ENCODE data around the gene THOC1. TPM values are rescaled to one million over a fixed set of nuclear protein-coding genes. Genes with fewer than 3 reads are reported as not detected.

The THOC1 gene
- total and polyA plus RNA-seq, 4 experiments from 2014 or later, result 15.2 to 69.9 (median 42.4) TPM

GRCh38 chr18:260547-260946 is 7.3 kb downstream of the THOC1 start:
- intact Hi-C loops (cut with micrococcal nuclease), result loop anchor here (10.0 kb wide), 1 partner anchor 354 kb away; no protein-coding TSS in a partner anchor
- H3K4me3 ChIP-seq (ENCODE audit: low read length in 2 of 2), result no peak overlapping the region
- Mint-ChIP-seq H3K4me3 (no peak overlapping the region), H3K27ac (no peak overlapping the region), H3K4me1 (peaks cover 2 to 11% (median 5%) of the 10 kb centered on the region in 4 donors), H3K27me3 (no peaks in the 10 kb centered on the region), H3K36me3 (peaks cover 55 to 74% of the 10 kb centered on the region in 2 donors), H3K9me3 (peaks cover 0 to 1% (median 0%) of the 10 kb centered on the region in 8 donors)
- H3K27ac ChIP-seq (ENCODE audit: low read depth, low read length), result no peak overlapping the region
- CTCF ChIA-PET (ENCODE audit: partially characterized antibody), result no interaction called here
- H3K27me3 ChIP-seq (ENCODE audit: insufficient read depth, low read length), result no peaks in the 10 kb centered on the region
- POLR2A ChIA-PET (ENCODE audit: partially characterized antibody), result no interaction called here
- DNase-seq, result no peak
- H3K9me3 ChIP-seq (ENCODE audit: control insufficient read depth in 1 of 2, low read length in 2 of 2), result no peaks in the 10 kb centered on the region
- no peaks in the 10 kb centered on the region for H3K4me1 ChIP-seq (ENCODE audit: insufficient read depth, low read length)
- H3K36me3 ChIP-seq (ENCODE audit: insufficient read depth, low read length), result peaks cover 51% of the 10 kb centered on the region

DNA sequence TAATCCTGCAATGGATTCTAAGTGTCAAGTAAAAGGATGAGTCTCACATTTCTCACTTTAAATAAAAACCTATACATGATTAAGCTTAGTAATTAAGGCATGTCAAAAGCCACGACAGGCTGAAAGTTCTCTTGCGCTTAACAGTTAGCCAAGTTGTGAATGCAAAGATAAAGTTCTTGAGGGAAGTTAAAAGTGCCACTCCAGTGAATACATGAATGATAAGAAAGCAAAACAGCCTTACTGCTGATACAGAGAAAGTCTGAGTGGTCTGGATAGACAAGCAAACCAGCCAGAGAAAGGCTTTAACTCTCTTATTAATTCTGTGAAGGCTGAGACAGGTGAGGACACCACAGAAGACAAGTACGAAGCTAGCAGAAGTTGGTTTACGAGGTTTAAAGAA is 12.7 kb downstream of the THOC1 start:
- CTCF ChIA-PET (ENCODE audit: partially characterized antibody), result no interaction called here
- Histone ChIP-seq H3K9me3 (ENCODE audit: control insufficient read depth in 1 of 2, low read length in 2 of 2) (no peaks in the 10 kb centered on the region), H3K27me3 (ENCODE audit: insufficient read depth, low read length) (no peaks in the 10 kb centered on the region), H3K36me3 (ENCODE audit: insufficient read depth, low read length) (peaks cover 62% of the 10 kb centered on the region), H3K27ac (ENCODE audit: low read depth, low read length) (no peak overlapping the region), H3K4me3 (ENCODE audit: low read length in 2 of 2) (no peak overlapping the region), H3K4me1 (ENCODE audit: insufficient read depth, low read length) (no peaks in the 10 kb centered on the region)
- no peak for DNase-seq
- Mint-ChIP-seq H3K27ac (no peak overlapping the region), H3K4me3 (no peak overlapping the region), H3K27me3 (no peaks in the 10 kb centered on the region), H3K4me1 (peaks cover 0 to 5% (median 1%) of the 10 kb centered on the region in 4 donors), H3K36me3 (peaks cover 71 to 81% of the 10 kb centered on the region in 2 donors), H3K9me3 (no peaks in the 10 kb centered on the region)
- intact Hi-C loops (cut with micrococcal nuclease), result no loop called here
- POLR2A ChIA-PET (ENCODE audit: partially characterized antibody), result interaction anchor here (1.7 kb wide), 1 partner anchor 13 kb away, joined by 5 read pairs; the partner anchor contains the start of gene THOC1

DNA sequence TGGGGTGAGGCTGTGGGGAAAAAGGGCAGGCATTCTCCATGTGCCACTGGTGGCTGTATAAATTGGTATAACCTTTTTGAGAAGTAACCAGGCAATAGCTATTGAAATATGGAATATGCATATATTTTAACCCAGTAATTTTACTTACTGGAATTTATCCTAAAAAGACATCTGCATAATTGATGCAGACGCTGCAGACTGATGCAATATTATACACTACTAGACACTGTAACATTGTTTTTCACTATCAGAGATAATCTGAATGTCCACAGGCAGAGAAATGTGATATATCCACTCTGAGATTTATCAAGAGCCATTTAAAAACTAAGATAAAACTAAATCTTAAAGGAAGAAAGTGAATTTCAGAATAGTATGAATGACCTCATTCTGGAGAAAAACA is 14.7 kb downstream of the THOC1 start:
- H3K4me3 Mint-ChIP-seq, result no peak overlapping the region
- no peaks in the 10 kb centered on the region for H3K27me3 Mint-ChIP-seq
- H3K27ac ChIP-seq (ENCODE audit: low read depth, low read length), result no peak overlapping the region
- ChIA-PET CTCF (ENCODE audit: partially characterized antibody) (no interaction called here), POLR2A (ENCODE audit: partially characterized antibody) (no interaction called here)
- no peaks in the 10 kb centered on the region for H3K27me3 ChIP-seq (ENCODE audit: insufficient read depth, low read length)
- peaks cover 72 to 84% of the 10 kb centered on the region in 2 donors for H3K36me3 Mint-ChIP-seq
- H3K27ac Mint-ChIP-seq, result no peak overlapping the region
- H3K4me3 ChIP-seq (ENCODE audit: low read length in 2 of 2), result no peak overlapping the region
- H3K9me3 Mint-ChIP-seq, result no peaks in the 10 kb centered on the region
- no peak for DNase-seq
- H3K4me1 Mint-ChIP-seq, result peaks cover 0 to 3% (median under 1%) of the 10 kb centered on the region in 4 donors
- H3K4me1 ChIP-seq (ENCODE audit: insufficient read depth, low read length), result no peaks in the 10 kb centered on the region
- intact Hi-C loops (cut with micrococcal nuclease), result no loop called here
- peaks cover 64% of the 10 kb centered on the region for H3K36me3 ChIP-seq (ENCODE audit: insufficient read depth, low read length)
- no peaks in the 10 kb centered on the region for H3K9me3 ChIP-seq (ENCODE audit: control insufficient read depth in 1 of 2, low read length in 2 of 2)

DNA sequence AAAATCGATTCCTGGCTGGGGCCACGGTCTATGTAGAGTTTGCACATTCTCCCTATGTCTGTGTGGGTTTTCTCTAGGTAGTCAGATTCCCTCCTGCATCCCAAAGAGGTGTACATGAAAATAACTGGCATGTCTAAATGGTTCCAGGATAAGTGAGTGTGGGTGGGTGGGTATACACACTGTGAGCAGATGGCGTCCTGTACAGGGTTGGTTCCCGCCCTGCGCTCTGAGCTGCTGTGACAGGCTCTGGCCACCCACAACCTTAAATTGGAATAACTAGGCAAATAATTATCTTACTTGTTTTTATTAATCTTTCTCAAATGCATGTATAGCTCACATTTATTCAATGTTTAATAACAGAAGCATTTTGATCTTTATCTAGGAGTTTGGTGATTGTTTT is 16.3 kb downstream of the THOC1 start:
- Mint-ChIP-seq H3K27ac (no peak overlapping the region), H3K36me3 (peaks cover 62 to 79% of the 10 kb centered on the region in 2 donors), H3K27me3 (no peaks in the 10 kb centered on the region), H3K4me1 (peaks cover 0 to 2% (median 0%) of the 10 kb centered on the region in 4 donors), H3K9me3 (no peaks in the 10 kb centered on the region), H3K4me3 (no peak overlapping the region)
- Histone ChIP-seq H3K4me3 (ENCODE audit: low read length in 2 of 2) (no peak overlapping the region), H3K27ac (ENCODE audit: low read depth, low read length) (no peak overlapping the region), H3K4me1 (ENCODE audit: insufficient read depth, low read length) (no peaks in the 10 kb centered on the region), H3K36me3 (ENCODE audit: insufficient read depth, low read length) (peaks cover 64% of the 10 kb centered on the region), H3K27me3 (ENCODE audit: insufficient read depth, low read length) (no peaks in the 10 kb centered on the region), H3K9me3 (ENCODE audit: control insufficient read depth in 1 of 2, low read length in 2 of 2) (no peaks in the 10 kb centered on the region)
- intact Hi-C loops (cut with micrococcal nuclease), result no loop called here
- DNase-seq, result no peak
- CTCF ChIA-PET (ENCODE audit: partially characterized antibody), result interaction anchor here (1.2 kb wide), 1 partner anchor 11 kb away, joined by 3 read pairs; no protein-coding TSS in a partner anchor
- POLR2A ChIA-PET (ENCODE audit: partially characterized antibody), result no interaction called here

- no peaks in the 10 kb centered on the region for H3K9me3 ChIP-seq (ENCODE audit: control insufficient read depth in 1 of 2, low read length in 2 of 2)
- H3K27ac ChIP-seq (ENCODE audit: low read depth, low read length), result no peak overlapping the region
- peaks cover 0 to 2% (median 0%) of the 10 kb centered on the region in 4 donors for H3K4me1 Mint-ChIP-seq
- intact Hi-C loops (cut with micrococcal nuclease), result no loop called here
- DNase-seq, result no peak
- H3K4me3 Mint-ChIP-seq, result no peak overlapping the region
- no peak overlapping the region for H3K27ac Mint-ChIP-seq
- H3K9me3 Mint-ChIP-seq, result no peaks in the 10 kb centered on the region
- H3K4me3 ChIP-seq (ENCODE audit: low read length in 2 of 2), result no peak overlapping the region
- ChIA-PET CTCF (ENCODE audit: partially characterized antibody) (no interaction called here), POLR2A (ENCODE audit: partially characterized antibody) (no interaction called here)
- peaks cover 61 to 77% of the 10 kb centered on the region in 2 donors for H3K36me3 Mint-ChIP-seq
- no peaks in the 10 kb centered on the region for H3K27me3 ChIP-seq (ENCODE audit: insufficient read depth, low read length)
- no peaks in the 10 kb centered on the region for H3K27me3 Mint-ChIP-seq
- H3K4me1 ChIP-seq (ENCODE audit: insufficient read depth, low read length), result no peaks in the 10 kb centered on the region
- peaks cover 57% of the 10 kb centered on the region for H3K36me3 ChIP-seq (ENCODE audit: insufficient read depth, low read length)
These were observed 17.2 kb downstream of the THOC1 start for GRCh38 chr18:250685-251084.

- no peak overlapping the region for H3K4me3 Mint-ChIP-seq
- H3K27me3 Mint-ChIP-seq, result no peaks in the 10 kb centered on the region
- no peak overlapping the region for H3K27ac Mint-ChIP-seq
- no peaks in the 10 kb centered on the region for H3K27me3 ChIP-seq (ENCODE audit: insufficient read depth, low read length)
- no peaks in the 10 kb centered on the region for H3K9me3 Mint-ChIP-seq
- CTCF ChIA-PET (ENCODE audit: partially characterized antibody), result no interaction called here
- peaks cover 66 to 79% of the 10 kb centered on the region in 2 donors for H3K36me3 Mint-ChIP-seq
- H3K4me3 ChIP-seq (ENCODE audit: low read length in 2 of 2), result no peak overlapping the region
- no peaks in the 10 kb centered on the region for H3K4me1 ChIP-seq (ENCODE audit: insufficient read depth, low read length)
- intact Hi-C loops (cut with micrococcal nuclease), result no loop called here
- H3K4me1 Mint-ChIP-seq, result peaks cover 0 to 3% (median 0%) of the 10 kb centered on the region in 4 donors
- no peak overlapping the region for H3K27ac ChIP-seq (ENCODE audit: low read depth, low read length)
- POLR2A ChIA-PET (ENCODE audit: partially characterized antibody), result no interaction called here
- no peaks in the 10 kb centered on the region for H3K9me3 ChIP-seq (ENCODE audit: control insufficient read depth in 1 of 2, low read length in 2 of 2)
- DNase-seq, result no peak
- H3K36me3 ChIP-seq (ENCODE audit: insufficient read depth, low read length), result peaks cover 40% of the 10 kb centered on the region
These were observed 19.8 kb downstream of the THOC1 start for GRCh38 chr18:248053-248452.

DNA sequence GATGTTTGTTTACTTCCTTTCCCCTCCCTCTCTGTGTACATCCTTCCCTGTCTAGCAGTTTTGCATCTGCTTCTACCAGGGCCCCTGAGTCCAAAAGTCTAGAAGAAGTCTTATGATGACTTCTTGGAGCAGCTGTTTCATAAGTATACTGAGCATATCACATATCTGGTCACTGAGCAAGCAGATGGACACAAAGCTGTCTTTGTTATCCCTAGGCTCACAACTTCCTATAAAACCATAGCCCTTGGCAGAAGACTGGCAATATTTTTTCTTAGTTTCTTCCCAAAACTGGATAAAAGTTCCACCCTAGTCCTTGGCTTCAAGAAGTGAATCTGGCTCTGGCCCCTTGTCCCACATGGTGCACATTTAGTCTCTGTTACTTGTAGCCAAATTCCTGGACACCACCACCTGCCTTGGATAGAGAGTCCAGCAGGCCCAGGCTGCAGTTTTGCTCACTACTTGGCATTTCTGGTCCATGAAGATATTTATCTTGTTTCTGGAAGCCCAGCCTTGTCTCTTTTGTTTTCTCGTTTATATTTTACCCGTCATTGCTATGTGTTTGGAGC is 22.5 kb downstream of the THOC1 start:
- intact Hi-C loops (cut with micrococcal nuclease), result no loop called here
- Mint-ChIP-seq H3K27ac (peak overlapping the region in 2 of 7 donors; percentile 8 to 14), H3K36me3 (peaks cover 59 to 67% of the 10 kb centered on the region in 2 donors), H3K4me1 (peaks cover 0 to 4% (median 2%) of the 10 kb centered on the region in 4 donors), H3K27me3 (no peaks in the 10 kb centered on the region), H3K9me3 (no peaks in the 10 kb centered on the region), H3K4me3 (no peak overlapping the region)
- POLR2A ChIA-PET (ENCODE audit: partially characterized antibody), result no interaction called here
- no peaks in the 10 kb centered on the region for H3K9me3 ChIP-seq (ENCODE audit: control insufficient read depth in 1 of 2, low read length in 2 of 2)
- H3K27ac ChIP-seq (ENCODE audit: low read depth, low read length), result no peak overlapping the region
- no peak overlapping the region for H3K4me3 ChIP-seq (ENCODE audit: low read length in 2 of 2)
- CTCF ChIA-PET (ENCODE audit: partially characterized antibody), result no interaction called here
- DNase-seq, result no peak
- no peaks in the 10 kb centered on the region for H3K4me1 ChIP-seq (ENCODE audit: insufficient read depth, low read length)
- no peaks in the 10 kb centered on the region for H3K27me3 ChIP-seq (ENCODE audit: insufficient read depth, low read length)
- H3K36me3 ChIP-seq (ENCODE audit: insufficient read depth, low read length), result peaks cover 18% of the 10 kb centered on the region
